Breast epithelium (tissue), 3 donors: ENCODE results near the gene GP9.
"Not testable (repeated sequence)": the region's sequence is repeated elsewhere in the genome, so short reads cannot be mapped to it uniquely, and the experiment has no call there.

ENCODE experiments used
- POLR2A ChIP-seq: fragments of 450-650 bp; IDR thresholded peaks from one replicate; pipeline ENCODE4 v1.6.1; 2016; ENCODE audit warnings: antibody characterized with exemption, mild to moderate bottlenecking, moderate library complexity
- POLR2AphosphoS5 ChIP-seq, 3 donors: sonication (generic); formaldehyde crosslinking; IDR thresholded peaks; one replicate each; pipeline ENCODE4 v1.6.1; 2017; ENCODE audit warnings: antibody characterized with exemption in 3 of 3
- TF ChIP-seq, protein P1 (sequence below), 3 donors: fragments of 450-650 bp; IDR thresholded peaks; one replicate each; pipeline ENCODE4 v1.5.1; 2016 to 2017; ENCODE audit warnings: antibody characterized with exemption in 3 of 3, mild to moderate bottlenecking in 3 of 3, moderate library complexity in 3 of 3

DNA sequence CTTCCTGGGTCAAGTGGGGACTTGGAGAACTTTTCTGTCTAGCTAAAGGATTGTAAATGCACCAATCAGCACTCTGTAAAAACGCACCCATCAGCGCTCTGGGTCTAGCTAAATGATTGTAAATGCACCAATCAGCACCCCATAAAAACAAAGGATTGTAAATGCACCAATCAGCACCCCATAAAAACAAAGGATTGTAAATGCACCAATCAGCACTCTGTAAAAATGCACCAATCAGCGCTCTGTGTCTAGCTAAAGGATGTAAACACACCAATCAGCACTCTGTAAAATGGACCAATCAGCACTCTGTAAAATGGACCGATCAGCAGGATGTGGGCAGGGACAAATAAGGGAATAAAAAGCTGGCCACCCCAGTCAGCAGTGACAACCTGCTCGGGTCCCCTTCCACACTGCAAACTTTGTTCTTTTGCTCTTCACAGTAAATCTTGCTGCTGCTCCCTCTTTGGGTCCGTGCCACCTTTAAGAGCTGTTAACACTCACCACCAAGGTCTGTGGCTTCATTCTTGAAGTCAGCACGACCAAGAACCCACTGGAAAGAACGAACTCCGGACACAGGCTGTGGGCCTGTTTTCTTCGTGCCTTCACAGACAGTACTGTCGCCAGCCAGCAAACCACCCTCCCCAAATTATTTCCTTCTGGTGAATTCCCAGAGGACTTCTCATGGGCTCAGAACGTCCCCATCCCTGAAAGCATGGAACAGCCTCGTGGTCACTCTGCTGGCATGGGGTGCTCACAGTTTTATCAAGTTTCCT is 8.9 kb downstream of the GP9 start:
- TF ChIP-seq, protein P1, sequence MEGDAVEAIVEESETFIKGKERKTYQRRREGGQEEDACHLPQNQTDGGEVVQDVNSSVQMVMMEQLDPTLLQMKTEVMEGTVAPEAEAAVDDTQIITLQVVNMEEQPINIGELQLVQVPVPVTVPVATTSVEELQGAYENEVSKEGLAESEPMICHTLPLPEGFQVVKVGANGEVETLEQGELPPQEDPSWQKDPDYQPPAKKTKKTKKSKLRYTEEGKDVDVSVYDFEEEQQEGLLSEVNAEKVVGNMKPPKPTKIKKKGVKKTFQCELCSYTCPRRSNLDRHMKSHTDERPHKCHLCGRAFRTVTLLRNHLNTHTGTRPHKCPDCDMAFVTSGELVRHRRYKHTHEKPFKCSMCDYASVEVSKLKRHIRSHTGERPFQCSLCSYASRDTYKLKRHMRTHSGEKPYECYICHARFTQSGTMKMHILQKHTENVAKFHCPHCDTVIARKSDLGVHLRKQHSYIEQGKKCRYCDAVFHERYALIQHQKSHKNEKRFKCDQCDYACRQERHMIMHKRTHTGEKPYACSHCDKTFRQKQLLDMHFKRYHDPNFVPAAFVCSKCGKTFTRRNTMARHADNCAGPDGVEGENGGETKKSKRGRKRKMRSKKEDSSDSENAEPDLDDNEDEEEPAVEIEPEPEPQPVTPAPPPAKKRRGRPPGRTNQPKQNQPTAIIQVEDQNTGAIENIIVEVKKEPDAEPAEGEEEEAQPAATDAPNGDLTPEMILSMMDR (IDR thresholded peaks at IDR 0.05) = not testable (repeated sequence)
- TF ChIP-seq POLR2A; POLR2AphosphoS5 (IDR thresholded peaks at IDR 0.05): not testable (repeated sequence)
